OCI-LY1 (cell line): ENCODE measurements around the gene KCNN4.

Experiments
- H2AFZ ChIP-seq: fragments of 200-600 bp; sonication (generic), shearing (Covaris generic); 2 replicates; pipeline ENCODE4 v1.6.0; 2014; ENCODE audit warnings: antibody characterized with exemption, mild to moderate bottlenecking, low read length
- H3F3A ChIP-seq: fragments of 200-600 bp; sonication (generic), shearing (Covaris generic); 2 replicates; pipeline ENCODE4 v1.6.0; 2014; ENCODE audit warnings: mild to moderate bottlenecking, antibody characterized with exemption, low read length, moderate library complexity; ENCODE audit not compliant: insufficient read depth
- H3K27ac ChIP-seq: fragments of 200-600 bp; sonication (generic); 2 replicates; pipeline ENCODE4 v1.5.1; 2014; ENCODE audit warnings: low read length, mixed run types, mild to moderate bottlenecking, low read depth; ENCODE audit not compliant: poor library complexity, severe bottlenecking
- H3K27me3 ChIP-seq: fragments of 200-600 bp; sonication (generic); 2 replicates; pipeline ENCODE4 v1.6.0; 2014; ENCODE audit warnings: antibody characterized with exemption, mild to moderate bottlenecking, low read length, moderate library complexity; ENCODE audit not compliant: insufficient read depth
- H3K36me3 ChIP-seq: fragments of 200-600 bp; sonication (generic); 2 replicates; pipeline ENCODE4 v1.6.1; 2014; ENCODE audit warnings: mild to moderate bottlenecking, antibody characterized with exemption, low read length, moderate library complexity, mixed read lengths; ENCODE audit not compliant: insufficient read depth
- H3K4me1 ChIP-seq: fragments of 200-600 bp; sonication (generic); 2 replicates; pipeline ENCODE4 v1.5.1; 2014; ENCODE audit warnings: mild to moderate bottlenecking, low read length, moderate library complexity; ENCODE audit not compliant: insufficient read depth, severe bottlenecking
- H3K4me2 ChIP-seq: fragments of 200-600 bp; sonication (generic), shearing (Covaris generic); 2 replicates; pipeline ENCODE4 v1.6.1; 2014; ENCODE audit warnings: low read length
- H3K4me3 ChIP-seq: fragments of 200-600 bp; sonication (generic); 2 replicates; pipeline ENCODE4 v1.5.1; 2014; ENCODE audit warnings: low read length, low read depth, mild to moderate bottlenecking, mixed read lengths; ENCODE audit not compliant: poor library complexity, severe bottlenecking
- H3K79me2 ChIP-seq: fragments of 200-600 bp; shearing (Covaris generic); 2 replicates; pipeline ENCODE4 v1.6.1; 2016; ENCODE audit warnings: mixed run types, low read length, mixed read lengths; ENCODE audit not compliant: insufficient read depth
- H3K9ac ChIP-seq: fragments of 200-600 bp; sonication (generic), shearing (Covaris generic); 2 replicates; pipeline ENCODE4 v1.6.1; 2014; ENCODE audit warnings: mild to moderate bottlenecking, low read length, mixed read lengths
- H3K9me2 ChIP-seq: fragments of 200-600 bp; sonication (generic), shearing (Covaris generic); 2 replicates; pipeline ENCODE4 v1.6.1; 2014; ENCODE audit warnings: low read depth, mild to moderate bottlenecking, low read length, mixed read lengths
- H3K9me3 ChIP-seq: fragments of 200-600 bp; shearing (Covaris generic); 2 replicates; pipeline ENCODE4 v1.6.1; 2014; ENCODE audit warnings: low read length, mixed read lengths
- H4K20me1 ChIP-seq: fragments of 200-600 bp; sonication (generic), shearing (Covaris generic); 2 replicates; pipeline ENCODE4 v1.6.0; 2016; ENCODE audit warnings: mild to moderate bottlenecking, low read length; ENCODE audit not compliant: insufficient read depth
- EZH2 ChIP-seq: fragments of 200-600 bp; sonication (generic), shearing (Covaris generic); IDR thresholded peaks from 2 replicates; pipeline ENCODE4 v1.8.0; 2017; ENCODE audit warnings: borderline replicate concordance, mixed run types, mild to moderate bottlenecking, antibody characterized with exemption, low read length, moderate library complexity, mixed read lengths
- TF ChIP-seq, protein P1 (sequence below): fragments of 200-600 bp; sonication (generic), shearing (Covaris generic); IDR thresholded peaks from 2 replicates; pipeline ENCODE4 v1.5.1; 2017; ENCODE audit warnings: mild to moderate bottlenecking, antibody characterized with exemption, low read length, moderate library complexity, mixed read lengths

The KCNN4 gene

DNA sequence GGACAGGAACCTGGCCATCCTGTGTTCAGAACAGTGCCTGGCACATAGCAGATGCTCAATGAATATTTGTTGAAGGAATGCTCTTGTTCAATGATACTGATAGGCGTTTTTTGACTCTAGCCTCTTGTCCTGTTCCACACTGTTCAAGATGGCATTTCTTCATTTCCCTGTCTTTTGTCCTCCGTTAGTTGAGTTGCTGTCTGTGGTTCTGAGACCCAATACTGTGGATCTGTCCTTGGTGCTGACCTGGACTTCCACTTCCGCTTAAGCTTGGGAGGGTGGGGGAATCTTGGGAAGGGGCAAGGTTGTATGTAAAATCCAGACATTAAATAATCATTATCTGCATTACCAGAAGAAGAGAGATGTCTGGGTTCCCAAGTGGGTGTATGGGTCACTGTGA, 8.3 kb upstream of the KCNN4 start:
- H3K9ac ChIP-seq: no peak overlapping the region
- no peaks in the 10 kb centered on the region for H3K36me3 ChIP-seq
- no peaks in the 10 kb centered on the region for H3K79me2 ChIP-seq
- H2AFZ ChIP-seq: no peak overlapping the region
- peaks cover 12% of the 10 kb centered on the region for H3K4me1 ChIP-seq
- H3K27me3 ChIP-seq: no peaks in the 10 kb centered on the region
- H3K9me3 ChIP-seq: no peaks in the 10 kb centered on the region
- no peaks in the 10 kb centered on the region for H3K9me2 ChIP-seq
- no peaks in the 10 kb centered on the region for H4K20me1 ChIP-seq
- H3K4me2 ChIP-seq: no peak overlapping the region
- no peaks in the 10 kb centered on the region for H3F3A ChIP-seq
- H3K4me3 ChIP-seq: no peak overlapping the region
- TF ChIP-seq, protein P1, sequence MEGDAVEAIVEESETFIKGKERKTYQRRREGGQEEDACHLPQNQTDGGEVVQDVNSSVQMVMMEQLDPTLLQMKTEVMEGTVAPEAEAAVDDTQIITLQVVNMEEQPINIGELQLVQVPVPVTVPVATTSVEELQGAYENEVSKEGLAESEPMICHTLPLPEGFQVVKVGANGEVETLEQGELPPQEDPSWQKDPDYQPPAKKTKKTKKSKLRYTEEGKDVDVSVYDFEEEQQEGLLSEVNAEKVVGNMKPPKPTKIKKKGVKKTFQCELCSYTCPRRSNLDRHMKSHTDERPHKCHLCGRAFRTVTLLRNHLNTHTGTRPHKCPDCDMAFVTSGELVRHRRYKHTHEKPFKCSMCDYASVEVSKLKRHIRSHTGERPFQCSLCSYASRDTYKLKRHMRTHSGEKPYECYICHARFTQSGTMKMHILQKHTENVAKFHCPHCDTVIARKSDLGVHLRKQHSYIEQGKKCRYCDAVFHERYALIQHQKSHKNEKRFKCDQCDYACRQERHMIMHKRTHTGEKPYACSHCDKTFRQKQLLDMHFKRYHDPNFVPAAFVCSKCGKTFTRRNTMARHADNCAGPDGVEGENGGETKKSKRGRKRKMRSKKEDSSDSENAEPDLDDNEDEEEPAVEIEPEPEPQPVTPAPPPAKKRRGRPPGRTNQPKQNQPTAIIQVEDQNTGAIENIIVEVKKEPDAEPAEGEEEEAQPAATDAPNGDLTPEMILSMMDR: no peak
- no peak for TF ChIP-seq EZH2
- no peak overlapping the region for H3K27ac ChIP-seq

DNA sequence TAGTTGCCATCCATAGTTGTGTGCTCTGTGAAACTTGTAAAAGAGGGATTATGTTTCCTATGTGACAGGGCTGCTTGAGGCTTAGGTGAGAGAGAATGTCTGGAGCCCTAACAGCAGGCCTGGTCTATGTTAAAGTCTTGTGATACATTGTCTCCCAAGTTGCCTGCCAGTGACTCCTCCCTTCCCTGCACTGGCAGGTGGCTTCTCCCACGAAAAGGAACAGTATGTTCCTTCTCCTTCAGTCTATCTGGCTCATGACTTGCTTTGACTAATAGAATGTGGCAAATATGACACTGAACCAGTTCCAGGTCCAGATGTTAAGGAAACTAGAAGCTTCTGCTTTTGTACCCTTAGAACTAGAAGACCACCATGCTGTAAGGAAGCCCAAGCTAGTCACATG, 5.9 kb upstream of the KCNN4 start:
- Histone ChIP-seq H3K27ac (no peak overlapping the region), H3K9me2 (no peaks in the 10 kb centered on the region), H3F3A (peaks cover 3% of the 10 kb centered on the region; the same call in 1 of the 2 replicates), H3K9ac (no peak overlapping the region), H4K20me1 (no peaks in the 10 kb centered on the region), H3K4me1 (peaks cover 36% of the 10 kb centered on the region), H3K36me3 (no peaks in the 10 kb centered on the region), H3K4me3 (no peak overlapping the region), H3K27me3 (no peaks in the 10 kb centered on the region), H3K9me3 (no peaks in the 10 kb centered on the region), H2AFZ (no peak overlapping the region), H3K79me2 (no peaks in the 10 kb centered on the region), H3K4me2 (no peak overlapping the region)
- TF ChIP-seq, protein P1: no peak
- no peak for TF ChIP-seq EZH2

DNA sequence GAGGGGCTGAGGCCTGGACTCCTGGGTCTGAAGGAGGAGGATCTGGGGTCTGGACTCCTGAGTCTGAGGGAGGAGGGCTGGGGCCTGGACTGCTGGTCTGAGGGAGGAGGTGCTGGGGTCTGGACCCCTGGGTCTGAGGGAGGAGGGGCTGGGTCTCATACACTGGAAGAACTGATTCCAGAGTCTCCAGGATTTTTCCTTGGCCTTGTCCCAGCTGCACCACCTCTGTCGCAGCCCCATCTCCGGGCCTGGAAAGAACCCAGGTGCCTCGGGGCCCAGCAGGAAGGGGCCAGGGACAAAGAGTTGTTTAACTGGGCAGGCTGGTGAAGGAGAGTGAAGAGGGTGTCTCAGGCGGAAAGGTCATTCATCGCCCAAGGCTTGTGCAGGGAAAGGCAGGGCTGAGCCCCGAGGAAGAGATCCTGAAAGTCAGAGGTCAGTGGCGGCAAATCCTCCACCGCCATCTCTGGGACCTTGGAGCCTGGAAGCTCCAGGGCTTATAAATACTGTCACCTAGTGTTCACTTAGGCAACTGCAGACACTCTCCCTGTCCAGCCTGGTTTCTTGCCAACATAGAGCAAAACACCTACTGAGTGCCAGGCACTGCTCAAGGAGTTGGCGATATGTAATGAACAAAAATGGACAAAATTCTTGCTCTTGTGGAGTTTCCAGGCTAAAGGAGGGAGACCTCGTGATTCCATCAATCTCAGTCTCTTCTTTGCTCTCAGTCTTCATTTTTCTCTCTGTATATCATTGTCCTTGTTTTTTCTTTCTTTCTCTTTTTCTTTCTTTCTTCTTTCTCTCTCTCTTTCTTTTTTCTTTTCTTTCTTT, 4.4 kb upstream of the KCNN4 start:
- no peak for TF ChIP-seq EZH2
- TF ChIP-seq, protein P1: peak; percentile 93
- Histone ChIP-seq H3K4me2 (peak overlapping the region; percentile 73), H2AFZ (peak overlapping the region; percentile 88; the same call in 1 of the 2 replicates), H3K36me3 (no peaks in the 10 kb centered on the region), H3K27me3 (no peaks in the 10 kb centered on the region), H3F3A (peaks cover 3% of the 10 kb centered on the region; the same call in 1 of the 2 replicates), H3K9me3 (no peaks in the 10 kb centered on the region), H3K4me3 (no peak overlapping the region), H3K9ac (peak overlapping the region; percentile 60), H3K79me2 (no peaks in the 10 kb centered on the region), H3K9me2 (no peaks in the 10 kb centered on the region), H3K4me1 (peaks cover 47% of the 10 kb centered on the region), H4K20me1 (no peaks in the 10 kb centered on the region), H3K27ac (peak overlapping the region; percentile 98)
